ENCODE measurements around the gene GPM6B.
A peak's percentile ranks its signal among the peaks of the same experiment; 100 is the strongest.

GPM6B gene

GRCh38 chrX:13774696-13775095, 42.2 kb downstream of the GPM6B start:
- no peak overlapping the region for H3K4me3 ChIP-seq (ENCODE audit: low read length)
- no peak for TF ChIP-seq CTCF (conservative IDR thresholded peaks at IDR 0.05; ENCODE audit: low read depth, low read length)
- DNase-seq (ENCODE audit: low read depth), result no peak

- TF ChIP-seq CTCF (conservative IDR thresholded peaks at IDR 0.05; ENCODE audit: low read depth, low read length), result no peak
- no peak for DNase-seq (ENCODE audit: low read depth)
- no peak overlapping the region for H3K4me3 ChIP-seq (ENCODE audit: low read length)
These were observed 46.8 kb downstream of the GPM6B start for GRCh38 chrX:13770013-13770535.

GRCh38 chrX:13768939-13769338, 48.0 kb downstream of the GPM6B start:
- H3K4me3 ChIP-seq (ENCODE audit: low read length), result no peak overlapping the region
- DNase-seq (ENCODE audit: low read depth), result no peak
- TF ChIP-seq CTCF (conservative IDR thresholded peaks at IDR 0.05; ENCODE audit: low read depth, low read length), result no peak

GRCh38 chrX:13764765-13765164, 52.1 kb downstream of the GPM6B start:
- no peak overlapping the region for H3K4me3 ChIP-seq (ENCODE audit: low read length)
- TF ChIP-seq CTCF (conservative IDR thresholded peaks at IDR 0.05; ENCODE audit: low read depth, low read length), result peak; percentile 53
- no peak for DNase-seq (ENCODE audit: low read depth)

- H3K4me3 ChIP-seq (ENCODE audit: low read length), result no peak overlapping the region
- no peak for DNase-seq (ENCODE audit: low read depth)
- TF ChIP-seq CTCF (conservative IDR thresholded peaks at IDR 0.05; ENCODE audit: low read depth, low read length), result no peak
These were observed 52.6 kb downstream of the GPM6B start for GRCh38 chrX:13764281-13764680.

- no peak overlapping the region for H3K4me3 ChIP-seq (ENCODE audit: low read length)
- DNase-seq (ENCODE audit: low read depth), result no peak
- no peak for TF ChIP-seq CTCF (conservative IDR thresholded peaks at IDR 0.05; ENCODE audit: low read depth, low read length)
These were observed 53.4 kb downstream of the GPM6B start for GRCh38 chrX:13763489-13763888.

GRCh38 chrX:13761606-13762414, 55.1 kb downstream of the GPM6B start:
- TF ChIP-seq CTCF (conservative IDR thresholded peaks at IDR 0.05; ENCODE audit: low read depth, low read length), result no peak
- DNase-seq (ENCODE audit: low read depth), result no peak
- no peak overlapping the region for H3K4me3 ChIP-seq (ENCODE audit: low read length)

Data from retinal pigment epithelial cell (primary cell).